HG02678 (cell line): ENCODE data around the gene LMX1A.
A peak's percentile ranks its signal among the peaks of the same experiment; 100 is the strongest.

Experiments
- ATAC-seq: cut with Tn5 transposase; IDR thresholded peaks from one replicate; pipeline ENCODE4 v1.9.1; 2021; ENCODE audit warnings: mild to moderate bottlenecking, moderate library complexity; ENCODE audit not compliant: unreplicated experiment

The LMX1A gene

GRCh38 chr1:165276314-165276713, 80.2 kb downstream of the LMX1A start:
- ATAC-seq = no peak

GRCh38 chr1:165265196-165265838, 91.2 kb downstream of the LMX1A start:
- no peak for ATAC-seq

GRCh38 chr1:165259706-165260428, 96.6 kb downstream of the LMX1A start:
- no peak for ATAC-seq

GRCh38 chr1:165259236-165259635, 97.3 kb downstream of the LMX1A start:
- ATAC-seq = no peak

- peak; percentile 74 for ATAC-seq
These were observed 98.5 kb downstream of the LMX1A start for GRCh38 chr1:165257969-165258459.

GRCh38 chr1:165254896-165255625, 101.5 kb downstream of the LMX1A start:
- no peak for ATAC-seq

GRCh38 chr1:165254376-165254775, 102.1 kb downstream of the LMX1A start:
- no peak for ATAC-seq

GRCh38 chr1:165253818-165254254, 102.7 kb downstream of the LMX1A start:
- no peak for ATAC-seq

GRCh38 chr1:165248969-165249571, 107.4 kb downstream of the LMX1A start:
- no peak for ATAC-seq

- no peak for ATAC-seq
These were observed 114.6 kb downstream of the LMX1A start for GRCh38 chr1:165241952-165242351.

- no peak for ATAC-seq
These were observed 115.2 kb downstream of the LMX1A start for GRCh38 chr1:165241321-165241720.

GRCh38 chr1:165240492-165240891, 116.0 kb downstream of the LMX1A start:
- ATAC-seq = no peak

- no peak for ATAC-seq
These were observed 116.6 kb downstream of the LMX1A start for GRCh38 chr1:165239873-165240272.

- no peak for ATAC-seq
These were observed 120.7 kb downstream of the LMX1A start for GRCh38 chr1:165235777-165236291.

- no peak for ATAC-seq
These were observed 121.2 kb downstream of the LMX1A start for GRCh38 chr1:165235155-165235776.

- no peak for ATAC-seq
These were observed 122.4 kb downstream of the LMX1A start for GRCh38 chr1:165234149-165234548.

- no peak for ATAC-seq
These were observed 127.8 kb downstream of the LMX1A start for GRCh38 chr1:165228676-165229075.

GRCh38 chr1:165228111-165228655, 128.3 kb downstream of the LMX1A start:
- ATAC-seq = no peak

GRCh38 chr1:165226326-165226725, 130.2 kb downstream of the LMX1A start:
- no peak for ATAC-seq

- no peak for ATAC-seq
These were observed 130.9 kb downstream of the LMX1A start for GRCh38 chr1:165225650-165226049.
